RWPE1 (cell line): Measurements from ENCODE around the gene LTF.

Experiments used
- CTCF ChIA-PET: fragments of 350-600 bp; sonication (Branson Sonifier 250); formaldehyde crosslinking; extraction: SDS; loops from one replicate; lab custom pipeline; 2021; lab: Yijun Ruan, JAX
- POLR2A ChIA-PET: fragments of 400-600 bp; formaldehyde crosslinking; extraction: SDS; loops from one replicate; lab custom pipeline; 2020; ENCODE audit warnings: antibody characterized with exemption; ENCODE audit not compliant: low non-redundant PET; lab: Yijun Ruan, JAX
- DNase-seq: peaks from one replicate; pipeline ENCODE4 v3.0.0; 2012; ENCODE audit warnings: low spot score
- H3K27ac ChIP-seq: fragments of 450-650 bp; 2 replicates; pipeline ENCODE4 v1.5.1; 2017
- CTCF ChIP-seq: fragments of 450-650 bp; conservative IDR thresholded peaks from 2 replicates; pipeline ENCODE4 v1.5.1; 2017; ENCODE audit warnings: low read depth, mild to moderate bottlenecking

LTF gene

GRCh38 chr3:46401579-46401978, 63.1 kb downstream of the LTF start:
- no peak for TF ChIP-seq CTCF
- H3K27ac ChIP-seq, result no peak overlapping the region
- CTCF ChIA-PET, result no interaction called here
- POLR2A ChIA-PET, result no interaction called here
- no peak for DNase-seq

- H3K27ac ChIP-seq, result no peak overlapping the region
- ChIA-PET CTCF (no interaction called here), POLR2A (no interaction called here)
- TF ChIP-seq CTCF, result no peak
- no peak for DNase-seq
Measured at GRCh38 chr3:46400846-46401245, 63.9 kb downstream of the LTF start.

GRCh38 chr3:46400000-46400734, 64.5 kb downstream of the LTF start:
- no peak for TF ChIP-seq CTCF
- ChIA-PET CTCF (interaction anchor here (0.7 kb wide), 1 partner anchor 28 kb away, joined by 3 read pairs; no protein-coding TSS in a partner anchor), POLR2A (interaction anchor here (0.6 kb wide), 1 partner anchor 829 kb away, joined by 3 read pairs; no protein-coding TSS in a partner anchor)
- no peak for DNase-seq
- H3K27ac ChIP-seq, result no peak overlapping the region

- H3K27ac ChIP-seq, result no peak overlapping the region
- POLR2A ChIA-PET, result interaction anchor here (0.6 kb wide), 1 partner anchor 829 kb away, joined by 3 read pairs; no protein-coding TSS in a partner anchor
- no peak for TF ChIP-seq CTCF
- no peak for DNase-seq
- CTCF ChIA-PET, result interaction anchor here (0.7 kb wide), 1 partner anchor 27 kb away, joined by 3 read pairs; no protein-coding TSS in a partner anchor
Measured at GRCh38 chr3:46399557-46399956, 65.1 kb downstream of the LTF start.

GRCh38 chr3:46399098-46399497, 65.6 kb downstream of the LTF start:
- TF ChIP-seq CTCF, result no peak
- CTCF ChIA-PET, result no interaction called here
- POLR2A ChIA-PET, result no interaction called here
- no peak overlapping the region for H3K27ac ChIP-seq
- DNase-seq, result no peak

GRCh38 chr3:46398186-46398955, 66.3 kb downstream of the LTF start:
- no peak for DNase-seq
- no peak for TF ChIP-seq CTCF
- H3K27ac ChIP-seq, result no peak overlapping the region
- ChIA-PET POLR2A (no interaction called here), CTCF (no interaction called here)
